ENCODE measurements around the gene SIGMAR1. TPM values are rescaled to one million over a fixed set of nuclear protein-coding genes. Genes with fewer than 3 reads are reported as not detected.

Gene SIGMAR1
- total and polyA plus RNA-seq, 3 donors from 2014 or later: 50.3 to 92.4 (median 87.1) TPM

DNA sequence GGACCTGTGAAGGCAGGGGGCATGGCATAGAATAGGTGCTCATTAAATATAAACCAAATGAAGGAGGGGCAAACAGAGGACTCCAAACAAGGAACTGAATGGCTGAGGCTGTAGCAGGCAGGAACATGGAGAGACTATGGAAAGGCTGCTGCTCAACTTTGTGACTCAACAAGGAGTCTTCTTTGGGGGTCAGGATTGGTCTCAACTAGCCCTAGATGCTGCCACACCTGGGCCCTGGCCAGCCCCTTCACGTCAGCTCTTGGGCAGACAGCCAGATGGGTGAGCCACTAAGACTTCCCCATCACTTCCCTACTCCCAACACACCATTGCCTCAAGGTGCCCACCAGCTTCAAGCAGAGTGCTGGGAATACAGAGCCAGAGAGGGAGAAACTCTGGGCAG is 36.7 kb downstream of the SIGMAR1 start:
- no peak for TF ChIP-seq POLR2A (IDR thresholded peaks at IDR 0.05)
- TF ChIP-seq CTCF (IDR thresholded peaks at IDR 0.05): no peak
- H3K9me3 ChIP-seq: no peaks in the 10 kb centered on the region
- H3K27ac ChIP-seq: no peak overlapping the region
- WGBS, 2 donors: 71 to 83% methylated on average over 1 of the region's 1 CpG
- no peaks in the 10 kb centered on the region for H3K27me3 ChIP-seq
- intact Hi-C loops (cut with DNase I; ENCODE audit: low total_unique reads): no loop called here
- H3K4me3 ChIP-seq: no peak overlapping the region
- no peaks in the 10 kb centered on the region for H3K36me3 ChIP-seq (ENCODE audit: low read depth, missing control alignments)
- no peaks in the 10 kb centered on the region for H3K4me1 ChIP-seq
- DNase-seq: no peak

GRCh38 chr9:34599546-34599945 is 38.0 kb downstream of the SIGMAR1 start:
- DNase-seq: no peak
- no peak overlapping the region for H3K4me3 ChIP-seq
- H3K27me3 ChIP-seq: no peaks in the 10 kb centered on the region
- TF ChIP-seq CTCF (IDR thresholded peaks at IDR 0.05) (no peak), POLR2A (IDR thresholded peaks at IDR 0.05) (no peak)
- H3K36me3 ChIP-seq (ENCODE audit: low read depth, missing control alignments): no peaks in the 10 kb centered on the region
- H3K9me3 ChIP-seq: no peaks in the 10 kb centered on the region
- no peaks in the 10 kb centered on the region for H3K4me1 ChIP-seq
- WGBS, 2 donors: 45 to 48% methylated on average over 1 of the region's 1 CpG
- intact Hi-C loops (cut with DNase I; ENCODE audit: low total_unique reads): no loop called here
- no peak overlapping the region for H3K27ac ChIP-seq

- TF ChIP-seq CTCF (IDR thresholded peaks at IDR 0.05): no peak
- Histone ChIP-seq H3K27ac (peak overlapping the region; percentile 39 to 43), H3K4me3 (no peak overlapping the region), H3K9me3 (no peaks in the 10 kb centered on the region), H3K27me3 (no peaks in the 10 kb centered on the region), H3K4me1 (peaks cover 26% of the 10 kb centered on the region), H3K36me3 (ENCODE audit: low read depth, missing control alignments) (no peaks in the 10 kb centered on the region)
- peak; percentile 59 for DNase-seq
- intact Hi-C loops (cut with DNase I; ENCODE audit: low total_unique reads): loop anchor here (5.0 kb wide), 1 partner anchor 42 kb away; no protein-coding TSS in a partner anchor
- 48 to 51% methylated on average over 9 of the region's 9 CpGs for WGBS, 2 donors
Observed at GRCh38 chr9:34594177-34594576, 43.4 kb downstream of the SIGMAR1 start.

DNA sequence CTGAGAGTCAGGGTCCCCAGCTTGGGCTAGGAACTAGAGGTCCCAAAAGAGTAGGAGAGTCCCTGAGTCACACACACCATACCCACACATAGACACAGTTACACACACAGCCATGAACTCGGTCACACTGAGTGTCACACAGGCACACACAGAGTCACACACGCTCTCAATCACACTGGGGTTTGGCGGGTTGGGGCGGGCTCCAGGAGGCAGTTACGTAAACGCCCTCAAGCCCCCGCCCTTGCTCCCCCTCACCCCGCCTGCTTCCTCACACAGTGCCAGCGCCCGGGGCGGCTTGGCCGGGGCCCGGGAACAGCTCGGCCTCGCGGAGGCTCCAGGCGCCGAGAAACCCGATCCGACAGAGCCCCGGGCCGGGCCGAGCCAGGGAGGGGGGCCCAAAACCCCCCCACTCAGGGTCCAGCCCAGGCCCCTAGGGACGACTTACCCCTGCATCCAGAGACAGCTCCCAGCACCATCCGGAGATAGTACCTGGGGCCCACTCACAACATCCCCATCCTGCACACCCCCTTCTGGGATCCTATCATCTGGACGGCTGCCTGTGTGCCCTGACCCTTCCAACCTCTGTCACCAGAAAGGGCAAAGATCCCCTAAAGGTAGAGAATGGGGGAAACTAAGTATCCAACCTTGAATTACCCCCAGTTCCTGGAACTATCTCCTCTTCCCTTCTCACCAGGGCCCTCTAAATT is 44.5 kb downstream of the SIGMAR1 start:
- no peaks in the 10 kb centered on the region for H3K9me3 ChIP-seq
- TF ChIP-seq POLR2A (IDR thresholded peaks at IDR 0.05): no peak
- TF ChIP-seq CTCF (IDR thresholded peaks at IDR 0.05): no peak
- H3K36me3 ChIP-seq (ENCODE audit: low read depth, missing control alignments): no peaks in the 10 kb centered on the region
- 28 to 38% methylated on average over 8 to 26 of the region's 26 CpGs for WGBS, 2 donors
- H3K27me3 ChIP-seq: no peaks in the 10 kb centered on the region
- intact Hi-C loops (cut with DNase I; ENCODE audit: low total_unique reads): loop anchor here (5.0 kb wide), 1 partner anchor 41 kb away; no protein-coding TSS in a partner anchor
- peak overlapping the region; percentile 39 to 43 for H3K27ac ChIP-seq
- peak; percentile 75 for DNase-seq
- H3K4me1 ChIP-seq: peaks cover 26% of the 10 kb centered on the region
- no peak overlapping the region for H3K4me3 ChIP-seq

Measured in testis (tissue), 3 donors.